ENCODE data around the gene OCSTAMP. TPM values are rescaled to one million over a fixed set of nuclear protein-coding genes. Genes with fewer than 3 reads are reported as not detected.
A peak's percentile ranks its signal among the peaks of the same experiment; 100 is the strongest.

OCSTAMP gene
- total RNA-seq, 1 donor from 2014 or later = not detected

DNA sequence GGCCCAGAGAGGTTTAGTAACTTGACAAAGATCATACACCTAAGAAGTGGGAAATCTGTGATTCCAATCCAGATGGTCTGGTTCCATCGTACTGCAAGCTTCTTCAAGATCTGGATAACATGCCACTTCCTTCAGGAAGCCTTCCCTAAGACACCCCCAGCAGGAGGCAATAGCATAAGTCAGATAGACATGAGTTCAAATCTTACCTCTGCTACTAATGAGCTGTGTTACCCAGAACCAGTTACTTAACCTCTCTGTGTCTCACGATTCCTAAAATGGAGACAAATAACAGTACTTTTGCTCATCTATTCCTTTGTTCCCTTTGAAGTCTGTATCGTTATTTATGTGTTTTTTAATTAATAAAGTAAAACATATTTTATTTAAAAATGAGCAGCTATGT is 22.3 kb upstream of the OCSTAMP start:
- TF ChIP-seq, protein P1, sequence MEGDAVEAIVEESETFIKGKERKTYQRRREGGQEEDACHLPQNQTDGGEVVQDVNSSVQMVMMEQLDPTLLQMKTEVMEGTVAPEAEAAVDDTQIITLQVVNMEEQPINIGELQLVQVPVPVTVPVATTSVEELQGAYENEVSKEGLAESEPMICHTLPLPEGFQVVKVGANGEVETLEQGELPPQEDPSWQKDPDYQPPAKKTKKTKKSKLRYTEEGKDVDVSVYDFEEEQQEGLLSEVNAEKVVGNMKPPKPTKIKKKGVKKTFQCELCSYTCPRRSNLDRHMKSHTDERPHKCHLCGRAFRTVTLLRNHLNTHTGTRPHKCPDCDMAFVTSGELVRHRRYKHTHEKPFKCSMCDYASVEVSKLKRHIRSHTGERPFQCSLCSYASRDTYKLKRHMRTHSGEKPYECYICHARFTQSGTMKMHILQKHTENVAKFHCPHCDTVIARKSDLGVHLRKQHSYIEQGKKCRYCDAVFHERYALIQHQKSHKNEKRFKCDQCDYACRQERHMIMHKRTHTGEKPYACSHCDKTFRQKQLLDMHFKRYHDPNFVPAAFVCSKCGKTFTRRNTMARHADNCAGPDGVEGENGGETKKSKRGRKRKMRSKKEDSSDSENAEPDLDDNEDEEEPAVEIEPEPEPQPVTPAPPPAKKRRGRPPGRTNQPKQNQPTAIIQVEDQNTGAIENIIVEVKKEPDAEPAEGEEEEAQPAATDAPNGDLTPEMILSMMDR (IDR thresholded peaks at IDR 0.05; ENCODE audit: insufficient read depth, low read depth, low read length) = no peak
- TF ChIP-seq EZH2 (IDR thresholded peaks at IDR 0.05; ENCODE audit: insufficient read depth, low read length) = no peak
- no peaks in the 10 kb centered on the region for H3K36me3 Mint-ChIP-seq (ENCODE audit: low read depth, unreplicated experiment)
- DNase-seq (ENCODE audit: low read depth) (no peak), FAIRE-seq (no peak)
- Histone ChIP-seq H3K4me1 (ENCODE audit: insufficient read depth, low read length) (peaks cover 10% of the 10 kb centered on the region), H3K9ac (ENCODE audit: low read length) (no peak overlapping the region), H4K20me1 (ENCODE audit: insufficient read depth, low read length) (no peaks in the 10 kb centered on the region), H3K27me3 (ENCODE audit: insufficient read depth, low read length) (no peaks in the 10 kb centered on the region), H2AFZ (ENCODE audit: low read depth, low read length) (no peak overlapping the region), H3K4me3 (ENCODE audit: insufficient read depth, low read depth, low read length) (no peak overlapping the region), H3K79me2 (ENCODE audit: insufficient read depth, low read length) (no peaks in the 10 kb centered on the region), H3K4me2 (ENCODE audit: low read length) (no peak overlapping the region), H3K36me3 (ENCODE audit: insufficient read depth, low read length) (no peaks in the 10 kb centered on the region), H3K9me3 (ENCODE audit: insufficient read depth, low read depth, low read length) (no peaks in the 10 kb centered on the region), H3K27ac (ENCODE audit: low read depth, low read length) (no peak overlapping the region)
- H3K27me3 Mint-ChIP-seq (ENCODE audit: low read depth, unreplicated experiment) = peaks cover 5% of the 10 kb centered on the region
- H3K4me3 Mint-ChIP-seq (ENCODE audit: unreplicated experiment) = no peak overlapping the region
- no peaks in the 10 kb centered on the region for H3K9me3 Mint-ChIP-seq (ENCODE audit: unreplicated experiment)
- no peaks in the 10 kb centered on the region for H3K4me1 Mint-ChIP-seq (ENCODE audit: low read depth, unreplicated experiment)
- H3K27ac Mint-ChIP-seq (ENCODE audit: unreplicated experiment) = no peak overlapping the region

DNA sequence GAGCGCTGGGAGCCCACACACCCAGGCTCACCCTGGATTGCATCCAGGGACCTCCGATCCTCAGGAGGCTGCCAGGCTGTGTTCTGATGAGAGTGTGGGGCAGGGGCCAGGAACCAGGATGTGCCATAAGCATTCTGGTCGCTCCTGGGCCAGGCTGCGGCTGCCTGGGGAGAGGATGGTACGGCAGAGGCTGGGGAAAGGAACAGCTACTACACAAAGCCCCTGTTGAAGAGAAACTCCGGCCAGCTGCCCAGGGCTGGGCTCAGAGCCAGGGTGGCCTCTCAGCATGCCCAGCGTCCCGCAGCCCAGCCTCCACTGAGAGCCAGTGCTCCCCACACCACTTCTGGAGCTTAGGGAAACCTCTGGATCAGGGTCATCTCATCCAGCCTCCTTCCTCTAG is 21.7 kb upstream of the OCSTAMP start:
- H4K20me1 ChIP-seq (ENCODE audit: insufficient read depth, low read length) = no peaks in the 10 kb centered on the region
- Mint-ChIP-seq H3K27ac (ENCODE audit: unreplicated experiment) (no peak overlapping the region), H3K4me1 (ENCODE audit: low read depth, unreplicated experiment) (no peaks in the 10 kb centered on the region), H3K9me3 (ENCODE audit: unreplicated experiment) (no peaks in the 10 kb centered on the region), H3K27me3 (ENCODE audit: low read depth, unreplicated experiment) (peaks cover 5% of the 10 kb centered on the region), H3K36me3 (ENCODE audit: low read depth, unreplicated experiment) (no peaks in the 10 kb centered on the region), H3K4me3 (ENCODE audit: unreplicated experiment) (no peak overlapping the region)
- no peak overlapping the region for H3K27ac ChIP-seq (ENCODE audit: low read depth, low read length)
- FAIRE-seq (no peak), DNase-seq (ENCODE audit: low read depth) (no peak)
- H3K9me3 ChIP-seq (ENCODE audit: insufficient read depth, low read depth, low read length) = no peaks in the 10 kb centered on the region
- no peak overlapping the region for H3K4me3 ChIP-seq (ENCODE audit: insufficient read depth, low read depth, low read length)
- no peak overlapping the region for H2AFZ ChIP-seq (ENCODE audit: low read depth, low read length)
- TF ChIP-seq EZH2 (IDR thresholded peaks at IDR 0.05; ENCODE audit: insufficient read depth, low read length) = no peak
- TF ChIP-seq, protein P1 (IDR thresholded peaks at IDR 0.05; ENCODE audit: insufficient read depth, low read depth, low read length) = no peak
- no peaks in the 10 kb centered on the region for H3K79me2 ChIP-seq (ENCODE audit: insufficient read depth, low read length)
- no peak overlapping the region for H3K9ac ChIP-seq (ENCODE audit: low read length)
- H3K27me3 ChIP-seq (ENCODE audit: insufficient read depth, low read length) = no peaks in the 10 kb centered on the region
- H3K36me3 ChIP-seq (ENCODE audit: insufficient read depth, low read length) = no peaks in the 10 kb centered on the region
- peaks cover 10% of the 10 kb centered on the region for H3K4me1 ChIP-seq (ENCODE audit: insufficient read depth, low read length)
- H3K4me2 ChIP-seq (ENCODE audit: low read length) = no peak overlapping the region

DNA sequence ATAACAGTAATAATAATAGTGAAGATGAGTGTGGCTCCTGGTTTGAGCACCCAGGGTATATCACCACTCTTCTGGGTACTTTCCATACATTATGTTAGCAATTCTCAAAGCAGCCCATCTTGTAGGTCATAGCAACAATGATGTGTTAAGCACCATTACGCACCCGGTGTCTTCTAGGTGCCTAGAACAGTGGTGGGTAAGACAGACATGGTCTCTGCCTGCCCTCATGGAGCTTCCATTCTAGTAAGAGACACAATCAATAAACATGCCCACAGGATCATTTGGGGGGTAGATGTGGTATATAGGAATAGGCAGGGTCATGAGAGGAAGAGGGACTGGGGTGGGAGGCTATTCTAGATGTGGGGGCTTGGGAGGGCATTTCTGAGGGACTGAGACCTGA is 21.0 kb upstream of the OCSTAMP start:
- Mint-ChIP-seq H3K27ac (ENCODE audit: unreplicated experiment) (no peak overlapping the region), H3K36me3 (ENCODE audit: low read depth, unreplicated experiment) (no peaks in the 10 kb centered on the region), H3K4me3 (ENCODE audit: unreplicated experiment) (peak overlapping the region; percentile 50), H3K9me3 (ENCODE audit: unreplicated experiment) (no peaks in the 10 kb centered on the region), H3K27me3 (ENCODE audit: low read depth, unreplicated experiment) (peaks cover 5% of the 10 kb centered on the region), H3K4me1 (ENCODE audit: low read depth, unreplicated experiment) (no peaks in the 10 kb centered on the region)
- no peak for FAIRE-seq
- Histone ChIP-seq H3K36me3 (ENCODE audit: insufficient read depth, low read length) (no peaks in the 10 kb centered on the region), H3K9me3 (ENCODE audit: insufficient read depth, low read depth, low read length) (no peaks in the 10 kb centered on the region), H3K79me2 (ENCODE audit: insufficient read depth, low read length) (no peaks in the 10 kb centered on the region), H2AFZ (ENCODE audit: low read depth, low read length) (no peak overlapping the region), H3K27me3 (ENCODE audit: insufficient read depth, low read length) (no peaks in the 10 kb centered on the region), H3K4me3 (ENCODE audit: insufficient read depth, low read depth, low read length) (no peak overlapping the region), H3K4me2 (ENCODE audit: low read length) (no peak overlapping the region), H3K4me1 (ENCODE audit: insufficient read depth, low read length) (peaks cover 10% of the 10 kb centered on the region), H4K20me1 (ENCODE audit: insufficient read depth, low read length) (no peaks in the 10 kb centered on the region), H3K27ac (ENCODE audit: low read depth, low read length) (no peak overlapping the region), H3K9ac (ENCODE audit: low read length) (no peak overlapping the region)
- TF ChIP-seq EZH2 (IDR thresholded peaks at IDR 0.05; ENCODE audit: insufficient read depth, low read length) = no peak
- TF ChIP-seq, protein P1 (IDR thresholded peaks at IDR 0.05; ENCODE audit: insufficient read depth, low read depth, low read length) = no peak
- DNase-seq (ENCODE audit: low read depth) = no peak

All from astrocyte (in vitro differentiated cells and primary cell).